ENCODE measurements around the gene FAM193B. TPM values are rescaled to one million over a fixed set of nuclear protein-coding genes. Genes with fewer than 3 reads are reported as not detected.

Gene FAM193B
- total and polyA plus RNA-seq, 9 of the 15 experiments (the other 6 are each of a cell fraction or from before 2014, with no cell fraction given), result 4.4 to 76.4 (median 37.3) TPM

DNA sequence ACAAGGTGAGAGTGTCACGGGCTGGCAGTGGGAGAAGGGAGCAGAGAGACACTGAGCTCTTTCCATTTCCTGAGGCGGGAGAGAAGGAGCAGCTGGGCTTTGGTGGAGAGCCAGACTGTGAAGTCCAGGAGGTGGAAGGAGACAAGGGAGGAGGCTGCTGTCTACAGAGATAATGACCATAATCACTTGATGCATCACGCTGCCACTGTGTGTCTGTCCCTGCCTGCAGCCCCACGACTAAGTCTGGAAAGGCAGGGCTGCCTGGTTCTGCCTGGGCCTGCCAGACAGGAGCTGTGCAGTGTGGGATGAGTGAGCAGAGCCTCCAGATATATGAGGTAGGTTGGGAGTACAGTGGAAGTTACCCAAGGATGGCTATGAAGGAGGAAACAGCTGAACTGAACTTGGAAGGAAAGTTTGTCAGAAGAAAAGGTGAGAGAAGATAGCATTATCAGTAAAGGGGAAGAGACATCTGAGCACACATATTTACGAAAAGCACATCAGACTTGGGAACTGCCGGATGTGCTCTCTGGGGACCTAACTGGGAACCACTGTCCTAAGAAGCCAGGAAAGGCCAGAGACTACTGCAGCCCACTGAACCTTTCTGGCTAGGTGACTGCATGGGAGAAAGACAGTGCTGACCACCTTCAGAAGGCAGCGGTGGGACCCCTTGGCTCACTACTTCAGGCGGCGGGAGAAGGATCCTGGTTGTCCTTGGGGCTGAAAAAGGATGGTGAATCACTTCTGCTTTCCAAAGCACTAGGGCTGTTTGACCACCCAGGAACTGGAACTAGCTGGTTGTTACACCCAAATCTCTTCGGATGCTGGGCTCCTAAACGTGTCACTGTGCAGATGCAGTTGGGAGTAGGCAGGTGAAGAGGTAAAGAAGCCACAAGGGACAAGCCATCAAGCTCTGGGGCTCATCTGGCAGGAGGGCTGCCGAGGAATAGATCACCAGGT is 24.8 kb downstream of the FAM193B start (continued):
- TF ChIP-seq ZNF707 (CRISPR knock-in tag; conservative IDR thresholded peaks at IDR 0.05), result no peak
- no peak for TF ChIP-seq ZNF695 (CRISPR knock-in tag; IDR thresholded peaks at IDR 0.05)
- TF ChIP-seq ZNF766 (CRISPR knock-in tag; conservative IDR thresholded peaks at IDR 0.05), result peak; percentile 76; the same call in 1 of the 2 replicates
- TF ChIP-seq TAF15 (IDR thresholded peaks at IDR 0.05; ENCODE audit: low read depth, low read length), result no peak
- no peak for TF ChIP-seq ERF (CRISPR knock-in tag; IDR thresholded peaks at IDR 0.05)
- no peak for TF ChIP-seq MED1 (CRISPR knock-in tag; IDR thresholded peaks at IDR 0.05; ENCODE audit: borderline replicate concordance)
- no peak for TF ChIP-seq RBM22 (IDR thresholded peaks at IDR 0.05; ENCODE audit: low read depth, low read length, poor library complexity, severe bottlenecking)
- no peak for TF ChIP-seq ZNF507 (tag; conservative IDR thresholded peaks at IDR 0.05)
- no peak for TF ChIP-seq HNRNPUL1 (IDR thresholded peaks at IDR 0.05; ENCODE audit: low read length)
- peak in 1 of 2 experiments; percentile 60; a peak in 2 of 4 replicates for TF ChIP-seq HDAC1 (IDR thresholded peaks at IDR 0.05)
- no peak for TF ChIP-seq CEBPG (CRISPR knock-in tag; IDR thresholded peaks at IDR 0.05)
- no peak for TF ChIP-seq CEBPG (tag; conservative IDR thresholded peaks at IDR 0.05 in 1 of 2, IDR thresholded peaks at IDR 0.05 in 1 of 2)
- TF ChIP-seq ZNF347 (CRISPR knock-in tag; IDR thresholded peaks at IDR 0.05; ENCODE audit: low read depth), result no peak
- TF ChIP-seq MAFF (IDR thresholded peaks at IDR 0.05; ENCODE audit: low read length), result no peak
- TF ChIP-seq RNF219 (CRISPR knock-in tag; IDR thresholded peaks at IDR 0.05), result no peak
- peak; percentile 74 for TF ChIP-seq CXXC5 (CRISPR knock-in tag; IDR thresholded peaks at IDR 0.05)
- no peak for TF ChIP-seq NR2F6 (CRISPR knock-in tag; IDR thresholded peaks at IDR 0.05)
- no peak for TF ChIP-seq NR1H2 (CRISPR knock-in tag; IDR thresholded peaks at IDR 0.05)
- TF ChIP-seq NFE2 (IDR thresholded peaks at IDR 0.05; ENCODE audit: low read depth), result no peak
- TF ChIP-seq FOXK1 (CRISPR knock-in tag; IDR thresholded peaks at IDR 0.05; ENCODE audit: borderline replicate concordance), result no peak
- no peak for TF ChIP-seq MBD1 (CRISPR knock-in tag; IDR thresholded peaks at IDR 0.05)
- TF ChIP-seq MEIS2 (IDR thresholded peaks at IDR 0.05; ENCODE audit: partially characterized antibody), result peak; percentile 13
- TF ChIP-seq E2F5 (CRISPR knock-in tag; IDR thresholded peaks at IDR 0.05), result no peak

Data from K562 (cell line).